ENCODE results near the gene CCNA2.

The CCNA2 gene

GRCh38 chr4:121823505-121824170, at the start of gene CCNA2:
TSS of gene CCNA2 (minus strand) at chr4:121823883. CDS start at chr4:121823628, 255 bp downstream.
- peak; percentile 91 for DNase-seq

GRCh38 chr4:121869841-121870822, 46.4 kb upstream of the CCNA2 start, which contains the start of gene BBS7:
TSS of gene BBS7 (minus strand) at chr4:121870474. CDS start at chr4:121870313, 161 bp downstream.
- peak; percentile 86 for DNase-seq

GRCh38 chr4:121863799-121864198, 40.1 kb upstream of the CCNA2 start:
- DNase-seq = no peak

GRCh38 chr4:121861426-121861825, 37.7 kb upstream of the CCNA2 start:
- no peak for DNase-seq

GRCh38 chr4:121860121-121860520, 36.4 kb upstream of the CCNA2 start:
- DNase-seq = no peak

GRCh38 chr4:121851354-121851753, 27.7 kb upstream of the CCNA2 start:
- DNase-seq = no peak

- no peak for DNase-seq
Measured at GRCh38 chr4:121846662-121847061, 23.0 kb upstream of the CCNA2 start.

GRCh38 chr4:121842862-121843261, 19.2 kb upstream of the CCNA2 start:
- DNase-seq = no peak

GRCh38 chr4:121838136-121838535, 14.5 kb upstream of the CCNA2 start:
- no peak for DNase-seq

- DNase-seq = no peak
Measured at GRCh38 chr4:121829511-121829910, 5.8 kb upstream of the CCNA2 start.

GRCh38 chr4:121827853-121828252, 4.2 kb upstream of the CCNA2 start:
- DNase-seq = no peak

- DNase-seq = no peak
Measured at GRCh38 chr4:121824950-121825349, 1.3 kb upstream of the CCNA2 start.

GRCh38 chr4:121824171-121824527, 466 bp upstream of the CCNA2 start:
- no peak for DNase-seq

- DNase-seq = peak; percentile 31
Measured at GRCh38 chr4:121822796-121823504, 733 bp downstream of the CCNA2 start.

GRCh38 chr4:121822047-121822446, 1.6 kb downstream of the CCNA2 start:
- no peak for DNase-seq

GRCh38 chr4:121819216-121819965, 4.3 kb downstream of the CCNA2 start:
- DNase-seq = no peak

- no peak for DNase-seq
Measured at GRCh38 chr4:121818215-121818614, 5.5 kb downstream of the CCNA2 start.

- no peak for DNase-seq
Measured at GRCh38 chr4:121817701-121818100, 6.0 kb downstream of the CCNA2 start.

GRCh38 chr4:121817006-121817405, 6.7 kb downstream of the CCNA2 start:
- no peak for DNase-seq

GRCh38 chr4:121814756-121815155, 8.9 kb downstream of the CCNA2 start:
- no peak for DNase-seq

- no peak for DNase-seq
Measured at GRCh38 chr4:121811122-121811521, 12.6 kb downstream of the CCNA2 start.

GRCh38 chr4:121806411-121806810, 17.3 kb downstream of the CCNA2 start:
- no peak for DNase-seq

- DNase-seq = no peak
Measured at GRCh38 chr4:121801715-121802075, 22.0 kb downstream of the CCNA2 start.
